ENCODE data around the gene OR52I1.

OR52I1 gene

GRCh38 chr11:4643682-4644081 lies 49.8 kb downstream of the OR52I1 start, which contains the start of gene OR51E1:
Gene OR51E1, plus strand, starts transcription at chr11:4643982. Its CDS starts 8,545 bp downstream, at chr11:4652527.
- H3K4me2 ChIP-seq (ENCODE audit: low read depth, low read length): no peak within 1 kb of the TSS
- H3K4me1 ChIP-seq (ENCODE audit: low read length): no peaks in the 10 kb centered on the region
- H3K27ac ChIP-seq (ENCODE audit: low read length): no peak within 1 kb of the TSS

GRCh38 chr11:4644233-4644632 lies 50.4 kb downstream of the OR52I1 start:
- H3K27me3 ChIP-seq (replicated peaks; ENCODE audit: insufficient read depth, low read length): no peaks in the 10 kb centered on the region
- TF ChIP-seq EZH2phosphoT487 (IDR thresholded peaks at IDR 0.05; ENCODE audit: low read length) (no peak), EZH2 (optimal IDR thresholded peaks at IDR 0.05; ENCODE audit: low read depth, low read length) (no peak), CTCF (IDR thresholded peaks at IDR 0.05; ENCODE audit: low read length) (no peak)
- no peaks in the 10 kb centered on the region for H3F3A ChIP-seq (ENCODE audit: insufficient read depth, low read length)
- no peak for DNase-seq
- H3K36me3 ChIP-seq (replicated peaks; ENCODE audit: insufficient read depth, low read length): no peaks in the 10 kb centered on the region
- H3K4me1 ChIP-seq (ENCODE audit: low read length): no peaks in the 10 kb centered on the region
- H3K27ac ChIP-seq (ENCODE audit: low read length): no peak overlapping the region
- no peaks in the 10 kb centered on the region for H3K9me2 ChIP-seq (replicated peaks; ENCODE audit: insufficient read depth, low read length)
- H3K79me2 ChIP-seq (ENCODE audit: low read length): no peaks in the 10 kb centered on the region
- no peak overlapping the region for H3K4me2 ChIP-seq (ENCODE audit: low read depth, low read length)
- H3K4me3 ChIP-seq (ENCODE audit: low read length): no peak overlapping the region
- H3K9me3 ChIP-seq (replicated peaks; ENCODE audit: insufficient read depth, low read length): no peaks in the 10 kb centered on the region
- H2AFZ ChIP-seq (ENCODE audit: low read length): no peak overlapping the region
- H4K20me1 ChIP-seq (ENCODE audit: insufficient read depth, low read length): no peaks in the 10 kb centered on the region
- H3K9ac ChIP-seq (ENCODE audit: low read length): no peak overlapping the region

More at GRCh38 chr11:4643682-4644081, 49.8 kb downstream of the OR52I1 start, which contains the start of gene OR51E1:
- Histone ChIP-seq H3F3A (ENCODE audit: insufficient read depth, low read length) (no peaks in the 10 kb centered on the region), H3K9ac (ENCODE audit: low read length) (no peak within 1 kb of the TSS), H2AFZ (ENCODE audit: low read length) (no peak within 1 kb of the TSS), H3K4me3 (ENCODE audit: low read length) (no peak within 1 kb of the TSS), H4K20me1 (ENCODE audit: insufficient read depth, low read length) (no peaks in the 10 kb centered on the region), H3K9me3 (replicated peaks; ENCODE audit: insufficient read depth, low read length) (no peaks in the 10 kb centered on the region), H3K27me3 (replicated peaks; ENCODE audit: insufficient read depth, low read length) (no peaks in the 10 kb centered on the region), H3K79me2 (ENCODE audit: low read length) (no peaks in the 10 kb centered on the region), H3K36me3 (replicated peaks; ENCODE audit: insufficient read depth, low read length) (no peaks in the 10 kb centered on the region), H3K9me2 (replicated peaks; ENCODE audit: insufficient read depth, low read length) (no peaks in the 10 kb centered on the region)
- TF ChIP-seq CTCF (IDR thresholded peaks at IDR 0.05; ENCODE audit: low read length): no peak
- no peak for TF ChIP-seq EZH2phosphoT487 (IDR thresholded peaks at IDR 0.05; ENCODE audit: low read length)
- no peak for TF ChIP-seq EZH2 (optimal IDR thresholded peaks at IDR 0.05; ENCODE audit: low read depth, low read length)
- DNase-seq: no peak
